Choroid plexus epithelial cell (primary cell): ENCODE results near the gene KBTBD8.

Source experiments
- DNase-seq: peaks from one replicate; pipeline ENCODE4 v3.0.0-alpha.2; 2010; ENCODE audit warnings: low read depth
- H3K4me3 ChIP-seq: 2 replicates; pipeline ENCODE4 v1.5.1; 2011; ENCODE audit warnings: low read depth, mild to moderate bottlenecking, control low read depth, low read length, moderate library complexity
- CTCF ChIP-seq: conservative IDR thresholded peaks from 2 replicates; pipeline ENCODE4 v1.5.1; 2011; ENCODE audit warnings: low read depth, mild to moderate bottlenecking, control low read depth, inconsistent platforms, low read length, moderate library complexity

The KBTBD8 gene

GRCh38 chr3:67048715-67049074, 50.6 kb downstream of the KBTBD8 start:
- DNase-seq: no peak
- no peak for TF ChIP-seq CTCF
- no peak overlapping the region for H3K4me3 ChIP-seq

GRCh38 chr3:67059443-67059842, 61.3 kb downstream of the KBTBD8 start:
- no peak overlapping the region for H3K4me3 ChIP-seq
- TF ChIP-seq CTCF: no peak
- DNase-seq: no peak
